Measurements from ENCODE around the gene ART1.
"Not testable (repeated sequence)": the region's sequence is repeated elsewhere in the genome, so short reads cannot be mapped to it uniquely, and the experiment has no call there.

Gene ART1

GRCh38 chr11:3644817-3645235 is at the start of gene ART1:
Gene ART1, plus strand, starts transcription at chr11:3645128. Its CDS starts 14,086 bp downstream, at chr11:3659214.
- no peak for DNase-seq (ENCODE audit: low read depth in 4 of 4, low spot score in 1 of 4)

GRCh38 chr11:3597743-3598142 is 47.2 kb upstream of the ART1 start:
- not testable (repeated sequence) for DNase-seq (ENCODE audit: low read depth in 4 of 4, low spot score in 1 of 4)

- DNase-seq (ENCODE audit: low read depth in 4 of 4, low spot score in 1 of 4) = not testable (repeated sequence)
Observed at GRCh38 chr11:3600201-3600600, 44.7 kb upstream of the ART1 start.

- DNase-seq (ENCODE audit: low read depth in 4 of 4, low spot score in 1 of 4) = no peak
Observed at GRCh38 chr11:3604167-3604566, 40.8 kb upstream of the ART1 start.

GRCh38 chr11:3605283-3605662 is 39.7 kb upstream of the ART1 start:
- DNase-seq (ENCODE audit: low read depth in 4 of 4, low spot score in 1 of 4) = no peak

- no peak for DNase-seq (ENCODE audit: low read depth in 4 of 4, low spot score in 1 of 4)
Observed at GRCh38 chr11:3605771-3606203, 39.1 kb upstream of the ART1 start.

- peak in 2 of 4 experiments; percentile 8 to 22 for DNase-seq (ENCODE audit: low read depth in 4 of 4, low spot score in 1 of 4)
Observed at GRCh38 chr11:3609416-3610265, 35.3 kb upstream of the ART1 start.

GRCh38 chr11:3610846-3611245 is 34.1 kb upstream of the ART1 start:
- DNase-seq (ENCODE audit: low read depth in 4 of 4, low spot score in 1 of 4) = no peak

- DNase-seq (ENCODE audit: low read depth in 4 of 4, low spot score in 1 of 4) = no peak
Observed at GRCh38 chr11:3611976-3612678, 32.8 kb upstream of the ART1 start.

- DNase-seq (ENCODE audit: low read depth in 4 of 4, low spot score in 1 of 4) = no peak
Observed at GRCh38 chr11:3613998-3614741, 30.8 kb upstream of the ART1 start.

- DNase-seq (ENCODE audit: low read depth in 4 of 4, low spot score in 1 of 4) = peak in 3 of 4 experiments; percentile 9 to 34 (median 32)
Observed at GRCh38 chr11:3614742-3615171, 30.2 kb upstream of the ART1 start.

- no peak for DNase-seq (ENCODE audit: low read depth in 4 of 4, low spot score in 1 of 4)
Observed at GRCh38 chr11:3615998-3616397, 28.9 kb upstream of the ART1 start.

- DNase-seq (ENCODE audit: low read depth in 4 of 4, low spot score in 1 of 4) = no peak
Observed at GRCh38 chr11:3616721-3617460, 28.0 kb upstream of the ART1 start.

GRCh38 chr11:3617990-3618389 is 26.9 kb upstream of the ART1 start:
- no peak for DNase-seq (ENCODE audit: low read depth in 4 of 4, low spot score in 1 of 4)

GRCh38 chr11:3622521-3622920 is 22.4 kb upstream of the ART1 start:
- DNase-seq (ENCODE audit: low read depth in 4 of 4, low spot score in 1 of 4) = no peak

- no peak for DNase-seq (ENCODE audit: low read depth in 4 of 4, low spot score in 1 of 4)
Observed at GRCh38 chr11:3623121-3623520, 21.8 kb upstream of the ART1 start.

- no peak for DNase-seq (ENCODE audit: low read depth in 4 of 4, low spot score in 1 of 4)
Observed at GRCh38 chr11:3623767-3624458, 21.0 kb upstream of the ART1 start.

- DNase-seq (ENCODE audit: low read depth in 4 of 4, low spot score in 1 of 4) = no peak
Observed at GRCh38 chr11:3626250-3626960, 18.5 kb upstream of the ART1 start.

- DNase-seq (ENCODE audit: low read depth in 4 of 4, low spot score in 1 of 4) = no peak
Observed at GRCh38 chr11:3627291-3627690, 17.6 kb upstream of the ART1 start.

GRCh38 chr11:3631331-3631730 is 13.6 kb upstream of the ART1 start:
- DNase-seq (ENCODE audit: low read depth in 4 of 4, low spot score in 1 of 4) = no peak

All from stimulated activated CD4-positive, alpha-beta T cell treated with anti-CD3 and anti-CD28 coated beads, Interleukin-1b, Interleukin-23, amount 100 ng/mL, for 24 hours (primary cell).